ENCODE results near the gene L3HYPDH.

The L3HYPDH gene

DNA sequence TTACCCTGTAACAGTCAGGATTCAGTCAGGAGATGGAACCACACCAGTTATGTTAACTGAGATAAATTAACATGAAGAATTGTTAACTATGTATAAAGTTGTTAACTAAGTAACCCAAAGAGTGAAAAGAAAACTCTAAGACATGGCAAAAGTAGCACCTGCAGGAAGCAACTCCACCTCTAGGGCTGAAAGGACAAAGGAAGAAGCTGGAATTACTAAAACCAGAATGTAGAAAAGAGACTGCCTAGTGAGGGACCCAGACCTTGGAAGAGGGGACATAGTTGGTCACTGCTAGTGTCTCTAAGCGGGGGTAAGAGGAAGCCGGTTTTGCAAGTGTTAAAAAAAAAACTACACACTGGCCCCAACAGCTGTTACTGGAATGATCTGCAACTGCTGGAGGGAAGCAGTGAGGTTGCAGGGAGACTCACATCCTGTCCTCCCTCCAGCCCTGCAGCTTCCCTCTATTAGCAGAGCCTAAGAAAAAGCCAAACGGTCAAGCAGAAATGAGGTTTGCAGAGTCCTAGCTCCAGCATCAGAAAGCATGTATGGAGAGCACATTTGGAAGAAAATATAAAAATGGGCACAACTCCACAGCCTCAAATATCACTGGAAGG, 58.8 kb downstream of the L3HYPDH start:
- Histone ChIP-seq H3K4me3 (IDR thresholded peaks at IDR 0.05; ENCODE audit: insufficient read depth, low read depth, low read length) (no peak overlapping the region), H4K20me1 (ENCODE audit: insufficient read depth) (no peaks in the 10 kb centered on the region), H3K79me2 (ENCODE audit: insufficient read depth, low read depth) (no peaks in the 10 kb centered on the region), H3K4me1 (ENCODE audit: low read depth, poor library complexity, severe bottlenecking) (no peaks in the 10 kb centered on the region), H3K27ac (no peak overlapping the region), H3K9ac (no peak overlapping the region), H3K27me3 (ENCODE audit: insufficient read depth, low read depth) (no peaks in the 10 kb centered on the region), H3K36me3 (ENCODE audit: insufficient read depth) (no peaks in the 10 kb centered on the region), H2AFZ (ENCODE audit: low read depth) (no peak overlapping the region), H3K4me2 (no peak overlapping the region)
- TF ChIP-seq, protein P1, sequence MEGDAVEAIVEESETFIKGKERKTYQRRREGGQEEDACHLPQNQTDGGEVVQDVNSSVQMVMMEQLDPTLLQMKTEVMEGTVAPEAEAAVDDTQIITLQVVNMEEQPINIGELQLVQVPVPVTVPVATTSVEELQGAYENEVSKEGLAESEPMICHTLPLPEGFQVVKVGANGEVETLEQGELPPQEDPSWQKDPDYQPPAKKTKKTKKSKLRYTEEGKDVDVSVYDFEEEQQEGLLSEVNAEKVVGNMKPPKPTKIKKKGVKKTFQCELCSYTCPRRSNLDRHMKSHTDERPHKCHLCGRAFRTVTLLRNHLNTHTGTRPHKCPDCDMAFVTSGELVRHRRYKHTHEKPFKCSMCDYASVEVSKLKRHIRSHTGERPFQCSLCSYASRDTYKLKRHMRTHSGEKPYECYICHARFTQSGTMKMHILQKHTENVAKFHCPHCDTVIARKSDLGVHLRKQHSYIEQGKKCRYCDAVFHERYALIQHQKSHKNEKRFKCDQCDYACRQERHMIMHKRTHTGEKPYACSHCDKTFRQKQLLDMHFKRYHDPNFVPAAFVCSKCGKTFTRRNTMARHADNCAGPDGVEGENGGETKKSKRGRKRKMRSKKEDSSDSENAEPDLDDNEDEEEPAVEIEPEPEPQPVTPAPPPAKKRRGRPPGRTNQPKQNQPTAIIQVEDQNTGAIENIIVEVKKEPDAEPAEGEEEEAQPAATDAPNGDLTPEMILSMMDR (conservative IDR thresholded peaks at IDR 0.05; ENCODE audit: low read depth, low read length): no peak

DNA sequence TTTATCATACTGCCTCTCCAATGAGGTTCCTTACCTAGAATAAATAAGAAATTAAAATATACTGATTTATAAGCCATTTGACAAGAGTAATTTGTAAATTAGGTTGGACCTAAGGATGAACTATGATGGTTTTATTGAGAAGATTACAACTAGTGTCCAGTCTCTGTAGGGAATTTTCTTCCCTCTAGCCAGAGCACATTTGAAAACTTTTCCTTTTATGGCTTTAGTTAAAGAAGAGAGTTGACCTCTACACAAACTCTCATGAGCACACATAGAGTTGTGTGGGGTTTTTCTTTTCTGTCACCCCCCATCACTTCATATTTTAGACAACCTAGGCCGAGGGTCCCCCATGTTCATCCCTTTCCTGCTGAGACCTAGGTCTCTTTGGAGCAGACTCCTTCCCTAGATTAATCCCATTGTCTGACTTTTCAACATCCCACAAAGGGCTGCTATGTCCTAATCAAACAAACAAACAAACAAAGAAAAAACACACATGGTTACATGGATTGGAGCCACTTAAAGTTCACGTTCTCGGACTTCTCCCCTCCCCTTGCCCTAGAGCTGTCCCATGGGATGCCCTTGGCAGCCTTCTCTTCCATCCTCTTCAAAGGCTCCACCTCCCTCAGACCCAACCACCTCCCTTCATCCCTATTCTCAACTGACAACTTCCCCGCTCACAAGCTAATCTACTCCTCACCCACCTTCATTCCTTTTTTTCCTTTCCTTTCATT, 59.7 kb downstream of the L3HYPDH start:
- Histone ChIP-seq H3K4me2 (no peak overlapping the region), H3K36me3 (ENCODE audit: insufficient read depth) (no peaks in the 10 kb centered on the region)
- TF ChIP-seq, protein P1 (conservative IDR thresholded peaks at IDR 0.05; ENCODE audit: low read depth, low read length): no peak

More for the DNA sequence above, 59.7 kb downstream of the L3HYPDH start:
- Histone ChIP-seq H3K4me1 (ENCODE audit: low read depth, poor library complexity, severe bottlenecking) (no peaks in the 10 kb centered on the region), H3K79me2 (ENCODE audit: insufficient read depth, low read depth) (no peaks in the 10 kb centered on the region), H3K9ac (no peak overlapping the region), H3K27me3 (ENCODE audit: insufficient read depth, low read depth) (no peaks in the 10 kb centered on the region), H3K27ac (no peak overlapping the region), H3K4me3 (IDR thresholded peaks at IDR 0.05; ENCODE audit: insufficient read depth, low read depth, low read length) (no peak overlapping the region), H4K20me1 (ENCODE audit: insufficient read depth) (no peaks in the 10 kb centered on the region), H2AFZ (ENCODE audit: low read depth) (no peak overlapping the region)
